Esophagus muscularis mucosa (tissue), 4 donors: ENCODE results near the gene DAAM2. TPM values are rescaled to one million over a fixed set of nuclear protein-coding genes. Genes with fewer than 3 reads are reported as not detected.

Source experiments
- DNase-seq: peaks from one replicate; pipeline ENCODE4 v3.0.0-alpha.2; 2017; ENCODE audit errors: extremely low spot score
- H3K27ac ChIP-seq, 4 donors: fragments of 200-600 bp; sonication (generic); replicated peaks in 1 of 4; 1 replicate in 3 of 4; 2 replicates in 1 of 4; pipeline ENCODE4 v1.5.1; 2016 to 2019; ENCODE audit warnings: mild to moderate bottlenecking in 1 of 4
- H3K27me3 ChIP-seq, 4 donors: fragments of 200-600 bp; sonication (generic); one replicate each; pipeline versions ENCODE4 v1.5.1 to v1.6.0; 2016 to 2019
- H3K36me3 ChIP-seq, 4 donors: fragments of 200-600 bp; sonication (generic); one replicate each; pipeline ENCODE4 v1.5.1; 2016 to 2019
- H3K4me1 ChIP-seq, 4 donors: fragments of 200-600 bp; sonication (generic); one replicate each; pipeline ENCODE4 v1.5.1; 2016 to 2019
- H3K4me3 ChIP-seq, 4 donors: fragments of 200-600 bp; sonication (generic); 1 replicate in 2 of 4; 2 replicates in 2 of 4; pipeline ENCODE4 v1.5.1; 2016 to 2019; ENCODE audit warnings: mild to moderate bottlenecking in 4 of 4, moderate library complexity in 1 of 4
- H3K9me3 ChIP-seq, 4 donors: fragments of 200-600 bp; sonication (generic); 1 replicate in 3 of 4; 2 replicates in 1 of 4; pipeline ENCODE4 v1.5.1; 2016 to 2019
- EP300 ChIP-seq: sonication (generic); formaldehyde crosslinking; IDR thresholded peaks from one replicate; pipeline ENCODE4 v1.6.1; 2017; ENCODE audit warnings: antibody characterized with exemption
- POLR2A ChIP-seq: fragments of 450-650 bp; IDR thresholded peaks from one replicate; pipeline ENCODE4 v1.6.1; 2017; ENCODE audit warnings: antibody characterized with exemption, moderate library complexity, mild to moderate bottlenecking, low read depth
- POLR2AphosphoS5 ChIP-seq, 2 donors: sonication (generic); formaldehyde crosslinking; IDR thresholded peaks; one replicate each; pipeline ENCODE4 v1.6.1; 2017; ENCODE audit warnings: antibody characterized with exemption in 2 of 2
- WGBS: methylation state at CpG from one replicate; pipeline ENCODE4 v1.1.5; 2018; 5-methylcytosine and 5-hydroxymethylcytosine counted together
- intact Hi-C: fragments of 100-400 bp; cut with DNase I; formaldehyde crosslinking; loops from one replicate; pipeline ENCODE4 v1.15.1; 2023
- total RNA-seq, 4 donors: library from RNA; depleted of rRNA; stranded (reverse); fragments of >200 nt; gene quantifications; one replicate each; pipeline versions ENCODE4 v1.1.0 to v1.2.1, GENCODE V29; 2016
- TF ChIP-seq, protein P1 (sequence below), 3 experiments: fragments of 200-600 bp in 2 of 3; fragments of 450-650 bp in 1 of 3; sonication (generic) in 2 of 3; IDR thresholded peaks; one replicate each; pipeline ENCODE4 v1.5.1; 2017 to 2019; ENCODE audit warnings: antibody characterized with exemption in 3 of 3, mild to moderate bottlenecking in 2 of 3, moderate library complexity in 1 of 3

The DAAM2 gene
- total RNA-seq, 4 donors from 2014 or later = 221 to 446 (median 392) TPM

GRCh38 chr6:39885691-39886090 lies 93.5 kb downstream of the DAAM2 start:
- no peak overlapping the region for H3K4me3 ChIP-seq
- WGBS = 79% methylated on average over 2 of the region's 7 CpGs
- H3K36me3 ChIP-seq = peaks cover 5 to 67% (median 30%) of the 10 kb centered on the region in 4 donors
- H3K27ac ChIP-seq = peak overlapping the region; percentile 83 to 86 (median 84)
- no peaks in the 10 kb centered on the region for H3K27me3 ChIP-seq
- intact Hi-C loops = no loop called here
- peaks cover 41 to 99% (median 95%) of the 10 kb centered on the region in 4 donors for H3K4me1 ChIP-seq
- no peak for DNase-seq
- TF ChIP-seq EP300 (no peak), POLR2A (no peak), POLR2AphosphoS5 (IDR thresholded peaks at IDR 0.05) (no peak)
- TF ChIP-seq, protein P1, sequence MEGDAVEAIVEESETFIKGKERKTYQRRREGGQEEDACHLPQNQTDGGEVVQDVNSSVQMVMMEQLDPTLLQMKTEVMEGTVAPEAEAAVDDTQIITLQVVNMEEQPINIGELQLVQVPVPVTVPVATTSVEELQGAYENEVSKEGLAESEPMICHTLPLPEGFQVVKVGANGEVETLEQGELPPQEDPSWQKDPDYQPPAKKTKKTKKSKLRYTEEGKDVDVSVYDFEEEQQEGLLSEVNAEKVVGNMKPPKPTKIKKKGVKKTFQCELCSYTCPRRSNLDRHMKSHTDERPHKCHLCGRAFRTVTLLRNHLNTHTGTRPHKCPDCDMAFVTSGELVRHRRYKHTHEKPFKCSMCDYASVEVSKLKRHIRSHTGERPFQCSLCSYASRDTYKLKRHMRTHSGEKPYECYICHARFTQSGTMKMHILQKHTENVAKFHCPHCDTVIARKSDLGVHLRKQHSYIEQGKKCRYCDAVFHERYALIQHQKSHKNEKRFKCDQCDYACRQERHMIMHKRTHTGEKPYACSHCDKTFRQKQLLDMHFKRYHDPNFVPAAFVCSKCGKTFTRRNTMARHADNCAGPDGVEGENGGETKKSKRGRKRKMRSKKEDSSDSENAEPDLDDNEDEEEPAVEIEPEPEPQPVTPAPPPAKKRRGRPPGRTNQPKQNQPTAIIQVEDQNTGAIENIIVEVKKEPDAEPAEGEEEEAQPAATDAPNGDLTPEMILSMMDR (IDR thresholded peaks at IDR 0.05) = no peak
- H3K9me3 ChIP-seq = no peaks in the 10 kb centered on the region

GRCh38 chr6:39886871-39887270 lies 94.7 kb downstream of the DAAM2 start:
- intact Hi-C loops = no loop called here
- WGBS = 44% methylated on average over 2 of the region's 2 CpGs
- no peaks in the 10 kb centered on the region for H3K27me3 ChIP-seq

GRCh38 chr6:39887692-39888450 lies 95.7 kb downstream of the DAAM2 start:
- H3K9me3 ChIP-seq = no peaks in the 10 kb centered on the region
- peaks cover 30 to 98% (median 93%) of the 10 kb centered on the region in 4 donors for H3K4me1 ChIP-seq
- no peak overlapping the region for H3K4me3 ChIP-seq
- intact Hi-C loops = no loop called here
- H3K27me3 ChIP-seq = no peaks in the 10 kb centered on the region
- TF ChIP-seq POLR2A (no peak), POLR2AphosphoS5 (IDR thresholded peaks at IDR 0.05) (peak; percentile 82 to 86)
- TF ChIP-seq, protein P1 (IDR thresholded peaks at IDR 0.05) = no peak
- H3K36me3 ChIP-seq = peaks cover 0 to 83% (median 36%) of the 10 kb centered on the region in 4 donors
- H3K27ac ChIP-seq = peak overlapping the region; percentile 83 to 86 (median 84)
- 31% methylated on average over 9 of the region's 14 CpGs for WGBS
- no peak for DNase-seq

More at GRCh38 chr6:39886871-39887270, 94.7 kb downstream of the DAAM2 start:
- peaks cover 38 to 98% (median 94%) of the 10 kb centered on the region in 4 donors for H3K4me1 ChIP-seq
- no peak overlapping the region for H3K4me3 ChIP-seq
- no peak for TF ChIP-seq POLR2AphosphoS5 (IDR thresholded peaks at IDR 0.05)
- TF ChIP-seq, protein P1 (IDR thresholded peaks at IDR 0.05) = no peak
- no peak for TF ChIP-seq EP300
- no peak for TF ChIP-seq POLR2A
- DNase-seq = no peak
- H3K36me3 ChIP-seq = peaks cover 0 to 73% (median 31%) of the 10 kb centered on the region in 4 donors
- peak overlapping the region; percentile 83 to 86 (median 84) for H3K27ac ChIP-seq
- H3K9me3 ChIP-seq = no peaks in the 10 kb centered on the region

GRCh38 chr6:39889229-39889628 lies 97.1 kb downstream of the DAAM2 start:
- WGBS = 73% methylated on average over 2 of the region's 2 CpGs
- Histone ChIP-seq H3K4me1 (peaks cover 24 to 86% (median 84%) of the 10 kb centered on the region in 4 donors), H3K27me3 (no peaks in the 10 kb centered on the region), H3K9me3 (no peaks in the 10 kb centered on the region), H3K27ac (peak overlapping the region; percentile 83 to 86 (median 84)), H3K36me3 (peaks cover 0 to 87% (median 39%) of the 10 kb centered on the region in 4 donors), H3K4me3 (no peak overlapping the region)
- intact Hi-C loops = no loop called here
- no peak for DNase-seq
- TF ChIP-seq, protein P1 (IDR thresholded peaks at IDR 0.05) = no peak
- TF ChIP-seq POLR2A = no peak
- TF ChIP-seq EP300 = no peak
- TF ChIP-seq POLR2AphosphoS5 (IDR thresholded peaks at IDR 0.05) = no peak
